ENCODE measurements around the gene PBLD. TPM values are rescaled to one million over a fixed set of nuclear protein-coding genes. Genes with fewer than 3 reads are reported as not detected.

Gene PBLD
- total RNA-seq, 1 experiment from 2014 or later: 2.4 TPM

DNA sequence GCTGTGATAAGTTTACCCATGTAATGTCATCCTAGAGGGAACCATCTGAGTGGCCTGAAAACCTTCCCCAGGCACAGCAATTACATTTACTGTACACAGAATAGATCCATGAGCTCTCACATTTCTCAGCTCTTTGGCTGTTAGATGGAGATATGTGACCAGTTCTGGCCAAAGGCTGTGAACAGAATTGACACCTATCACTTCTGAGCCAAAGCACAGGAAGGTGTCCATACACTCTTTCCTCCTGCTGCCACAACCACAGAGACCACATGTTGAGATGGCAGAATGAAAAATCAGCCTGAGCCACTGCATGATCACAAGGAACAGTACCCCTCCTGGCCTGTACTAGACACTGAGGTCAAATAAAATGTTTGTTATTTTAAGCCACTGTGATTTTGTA, 56.5 kb downstream of the PBLD start:
- no peak for ATAC-seq
- Mint-ChIP-seq H3K9me3 (peaks cover 48% of the 10 kb centered on the region), H3K4me3 (no peak overlapping the region), H3K4me1 (peaks cover 3% of the 10 kb centered on the region), H3K27me3 (ENCODE audit: low read depth) (peaks cover 12% of the 10 kb centered on the region), H3K27ac (no peak overlapping the region), H3K36me3 (peaks cover 26% of the 10 kb centered on the region)
- TF ChIP-seq E2F1 (CRISPR knock-in tag; IDR thresholded peaks at IDR 0.05) (no peak), GTF2I (CRISPR knock-in tag; conservative IDR thresholded peaks at IDR 0.05) (no peak), FOXP1 (CRISPR knock-in tag; IDR thresholded peaks at IDR 0.05; ENCODE audit: borderline replicate concordance) (no peak), TEAD4 (CRISPR knock-in tag; IDR thresholded peaks at IDR 0.05) (no peak), SP1 (CRISPR knock-in tag; conservative IDR thresholded peaks at IDR 0.05) (no peak), EMX1 (CRISPR knock-in tag; IDR thresholded peaks at IDR 0.05) (no peak), ZNF425 (CRISPR knock-in tag; conservative IDR thresholded peaks at IDR 0.05) (no peak), SMAD4 (CRISPR knock-in tag; IDR thresholded peaks at IDR 0.05) (no peak), HMGA2 (CRISPR knock-in tag; IDR thresholded peaks at IDR 0.05) (no peak), GRHL2 (CRISPR knock-in tag; IDR thresholded peaks at IDR 0.05; ENCODE audit: insufficient replicate concordance, severe bottlenecking) (no peak), MYBL2 (CRISPR knock-in tag; IDR thresholded peaks at IDR 0.05) (no peak), FOXK1 (CRISPR knock-in tag; IDR thresholded peaks at IDR 0.05) (no peak), GABPB1 (CRISPR knock-in tag; IDR thresholded peaks at IDR 0.05) (no peak), PRRX2 (CRISPR knock-in tag; IDR thresholded peaks at IDR 0.05) (no peak)
- TF ChIP-seq, protein P1, sequence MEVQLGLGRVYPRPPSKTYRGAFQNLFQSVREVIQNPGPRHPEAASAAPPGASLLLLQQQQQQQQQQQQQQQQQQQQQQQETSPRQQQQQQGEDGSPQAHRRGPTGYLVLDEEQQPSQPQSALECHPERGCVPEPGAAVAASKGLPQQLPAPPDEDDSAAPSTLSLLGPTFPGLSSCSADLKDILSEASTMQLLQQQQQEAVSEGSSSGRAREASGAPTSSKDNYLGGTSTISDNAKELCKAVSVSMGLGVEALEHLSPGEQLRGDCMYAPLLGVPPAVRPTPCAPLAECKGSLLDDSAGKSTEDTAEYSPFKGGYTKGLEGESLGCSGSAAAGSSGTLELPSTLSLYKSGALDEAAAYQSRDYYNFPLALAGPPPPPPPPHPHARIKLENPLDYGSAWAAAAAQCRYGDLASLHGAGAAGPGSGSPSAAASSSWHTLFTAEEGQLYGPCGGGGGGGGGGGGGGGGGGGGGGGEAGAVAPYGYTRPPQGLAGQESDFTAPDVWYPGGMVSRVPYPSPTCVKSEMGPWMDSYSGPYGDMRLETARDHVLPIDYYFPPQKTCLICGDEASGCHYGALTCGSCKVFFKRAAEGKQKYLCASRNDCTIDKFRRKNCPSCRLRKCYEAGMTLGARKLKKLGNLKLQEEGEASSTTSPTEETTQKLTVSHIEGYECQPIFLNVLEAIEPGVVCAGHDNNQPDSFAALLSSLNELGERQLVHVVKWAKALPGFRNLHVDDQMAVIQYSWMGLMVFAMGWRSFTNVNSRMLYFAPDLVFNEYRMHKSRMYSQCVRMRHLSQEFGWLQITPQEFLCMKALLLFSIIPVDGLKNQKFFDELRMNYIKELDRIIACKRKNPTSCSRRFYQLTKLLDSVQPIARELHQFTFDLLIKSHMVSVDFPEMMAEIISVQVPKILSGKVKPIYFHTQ (CRISPR knock-in tag; IDR thresholded peaks at IDR 0.05): no peak
- TF ChIP-seq, protein P2, sequence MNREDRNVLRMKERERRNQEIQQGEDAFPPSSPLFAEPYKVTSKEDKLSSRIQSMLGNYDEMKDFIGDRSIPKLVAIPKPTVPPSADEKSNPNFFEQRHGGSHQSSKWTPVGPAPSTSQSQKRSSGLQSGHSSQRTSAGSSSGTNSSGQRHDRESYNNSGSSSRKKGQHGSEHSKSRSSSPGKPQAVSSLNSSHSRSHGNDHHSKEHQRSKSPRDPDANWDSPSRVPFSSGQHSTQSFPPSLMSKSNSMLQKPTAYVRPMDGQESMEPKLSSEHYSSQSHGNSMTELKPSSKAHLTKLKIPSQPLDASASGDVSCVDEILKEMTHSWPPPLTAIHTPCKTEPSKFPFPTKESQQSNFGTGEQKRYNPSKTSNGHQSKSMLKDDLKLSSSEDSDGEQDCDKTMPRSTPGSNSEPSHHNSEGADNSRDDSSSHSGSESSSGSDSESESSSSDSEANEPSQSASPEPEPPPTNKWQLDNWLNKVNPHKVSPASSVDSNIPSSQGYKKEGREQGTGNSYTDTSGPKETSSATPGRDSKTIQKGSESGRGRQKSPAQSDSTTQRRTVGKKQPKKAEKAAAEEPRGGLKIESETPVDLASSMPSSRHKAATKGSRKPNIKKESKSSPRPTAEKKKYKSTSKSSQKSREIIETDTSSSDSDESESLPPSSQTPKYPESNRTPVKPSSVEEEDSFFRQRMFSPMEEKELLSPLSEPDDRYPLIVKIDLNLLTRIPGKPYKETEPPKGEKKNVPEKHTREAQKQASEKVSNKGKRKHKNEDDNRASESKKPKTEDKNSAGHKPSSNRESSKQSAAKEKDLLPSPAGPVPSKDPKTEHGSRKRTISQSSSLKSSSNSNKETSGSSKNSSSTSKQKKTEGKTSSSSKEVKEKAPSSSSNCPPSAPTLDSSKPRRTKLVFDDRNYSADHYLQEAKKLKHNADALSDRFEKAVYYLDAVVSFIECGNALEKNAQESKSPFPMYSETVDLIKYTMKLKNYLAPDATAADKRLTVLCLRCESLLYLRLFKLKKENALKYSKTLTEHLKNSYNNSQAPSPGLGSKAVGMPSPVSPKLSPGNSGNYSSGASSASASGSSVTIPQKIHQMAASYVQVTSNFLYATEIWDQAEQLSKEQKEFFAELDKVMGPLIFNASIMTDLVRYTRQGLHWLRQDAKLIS (CRISPR knock-in tag; IDR thresholded peaks at IDR 0.05; ENCODE audit: borderline replicate concordance): no peak
- ChIA-PET POLR2A (no interaction called here), CTCF (no interaction called here)
- no peak for DNase-seq (ENCODE audit: low spot score)

DNA sequence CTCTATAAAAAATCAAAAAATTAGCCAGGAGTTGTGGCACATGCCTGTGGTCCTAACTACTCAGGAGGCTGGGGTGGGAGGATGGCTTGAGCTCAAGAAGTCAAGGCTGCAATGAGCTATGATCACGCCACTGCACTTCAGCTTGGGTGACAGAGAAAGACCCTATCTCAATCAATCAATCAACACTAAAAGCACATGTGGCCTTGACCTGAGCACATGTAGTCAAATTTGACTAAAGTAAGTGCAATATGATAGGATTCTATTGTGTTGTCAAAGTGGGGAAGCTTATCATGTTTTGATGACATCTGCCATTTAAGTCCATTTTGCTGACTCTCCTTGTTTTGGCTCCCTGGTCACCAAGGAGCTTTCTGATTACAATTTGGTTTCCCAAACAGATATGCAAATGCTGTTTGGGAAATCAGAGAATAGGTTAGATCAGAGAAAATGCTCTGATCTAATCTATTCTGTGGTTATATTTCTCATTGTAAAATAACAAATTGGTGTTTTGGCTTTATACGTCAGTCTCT, 57.1 kb downstream of the PBLD start:
- DNase-seq (ENCODE audit: low spot score): no peak
- TF ChIP-seq ZNF317 (CRISPR knock-in tag; IDR thresholded peaks at IDR 0.05; ENCODE audit: borderline replicate concordance, low read depth) (no peak), ZNF671 (CRISPR knock-in tag; IDR thresholded peaks at IDR 0.05) (no peak), SP1 (CRISPR knock-in tag; conservative IDR thresholded peaks at IDR 0.05) (no peak), CREM (CRISPR knock-in tag; IDR thresholded peaks at IDR 0.05) (no peak), MXD4 (CRISPR knock-in tag; IDR thresholded peaks at IDR 0.05; ENCODE audit: borderline replicate concordance) (no peak)
- ChIA-PET CTCF (no interaction called here), POLR2A (no interaction called here)
- Mint-ChIP-seq H3K27me3 (ENCODE audit: low read depth) (peaks cover 13% of the 10 kb centered on the region), H3K36me3 (peaks cover 26% of the 10 kb centered on the region), H3K4me3 (no peak overlapping the region), H3K4me1 (peaks cover 4% of the 10 kb centered on the region), H3K27ac (no peak overlapping the region), H3K9me3 (peaks cover 47% of the 10 kb centered on the region)
- ATAC-seq: no peak

Data from WTC11 (cell line).